Liver (tissue), 9 donors: Measurements from ENCODE around the gene ENOX1. TPM values are rescaled to one million over a fixed set of nuclear protein-coding genes. Genes with fewer than 3 reads are reported as not detected.

Experiments used
- DNase-seq: peaks from one replicate; pipeline ENCODE4 v3.0.0-alpha.2; 2017; ENCODE audit warnings: low spot score
- H3K27ac ChIP-seq, 2 donors: one replicate each; pipeline ENCODE4 v1.7.0; 2013; ENCODE audit warnings: inconsistent platforms in 2 of 2, low read length in 2 of 2, control low read depth in 1 of 2, low read depth in 1 of 2, mild to moderate bottlenecking in 1 of 2
- H3K27me3 ChIP-seq, 4 donors: one replicate each; pipeline versions ENCODE4 v1.6.1 to v1.7.0; 2013; ENCODE audit warnings: low read length in 3 of 4, inconsistent platforms in 1 of 4, mild to moderate bottlenecking in 1 of 4, moderate library complexity in 1 of 4; ENCODE audit not compliant: control insufficient read depth in 4 of 4, insufficient read depth in 4 of 4
- H3K36me3 ChIP-seq, 4 donors: one replicate each; pipeline versions ENCODE4 v1.6.1 to v1.7.0; 2013; ENCODE audit warnings: low read length in 3 of 4, mild to moderate bottlenecking in 3 of 4, low read depth in 1 of 4, moderate library complexity in 1 of 4; ENCODE audit not compliant: control insufficient read depth in 4 of 4, insufficient read depth in 3 of 4
- H3K4me1 ChIP-seq, 4 donors: one replicate each; pipeline versions ENCODE4 v1.6.1 to v1.7.0; 2013; ENCODE audit warnings: low read length in 3 of 4, mild to moderate bottlenecking in 3 of 4, moderate library complexity in 1 of 4; ENCODE audit not compliant: control insufficient read depth in 4 of 4, insufficient read depth in 4 of 4
- H3K4me3 ChIP-seq, 3 donors: one replicate each; pipeline versions ENCODE4 v1.6.1 to v1.7.0; 2013; ENCODE audit warnings: low read length in 3 of 3, control low read depth in 1 of 3, low read depth in 1 of 3, mild to moderate bottlenecking in 1 of 3
- H3K9ac ChIP-seq, 2 donors: one replicate each; pipeline ENCODE4 v1.7.0; 2013; ENCODE audit warnings: low read length in 2 of 2, mild to moderate bottlenecking in 2 of 2, moderate library complexity in 2 of 2, control low read depth in 1 of 2, low read depth in 1 of 2
- H3K9me3 ChIP-seq, 4 donors: one replicate each; pipeline versions ENCODE4 v1.6.1 to v1.7.0; 2013; ENCODE audit warnings: low read length in 3 of 4; ENCODE audit not compliant: control insufficient read depth in 4 of 4
- ATF3 ChIP-seq: IDR thresholded peaks from 2 replicates; pipeline ENCODE4 v1.6.1; 2016; ENCODE audit warnings: antibody characterized with exemption
- CTCF ChIP-seq: fragments of 150-350 bp; IDR thresholded peaks from 2 replicates; pipeline ENCODE4 v1.5.1; 2017; ENCODE audit warnings: improper control_type of control experiment, low read depth, low read length; ENCODE audit not compliant: missing input control
- FOXA2 ChIP-seq: IDR thresholded peaks from 2 replicates; pipeline ENCODE4 v1.6.1; 2016; ENCODE audit warnings: antibody characterized with exemption
- GABPA ChIP-seq, 2 donors: IDR thresholded peaks in 1 of 2; conservative IDR thresholded peaks in 1 of 2; 2 replicates each; pipeline ENCODE4 v1.6.1; 2016; ENCODE audit warnings: antibody characterized with exemption in 2 of 2, mild to moderate bottlenecking in 1 of 2, moderate library complexity in 1 of 2
- HNF4A ChIP-seq, 2 donors: conservative IDR thresholded peaks; 2 replicates each; pipeline ENCODE4 v1.6.1; 2016; ENCODE audit warnings: antibody characterized with exemption in 2 of 2, mild to moderate bottlenecking in 2 of 2
- HNF4G ChIP-seq: IDR thresholded peaks from 2 replicates; pipeline ENCODE4 v1.6.1; 2016; ENCODE audit warnings: antibody characterized with exemption
- JUND ChIP-seq, 2 donors: IDR thresholded peaks; 2 replicates each; pipeline ENCODE4 v1.6.1; 2016; ENCODE audit warnings: antibody characterized with exemption in 2 of 2
- MAX ChIP-seq: IDR thresholded peaks from 2 replicates; pipeline ENCODE4 v1.6.1; 2016; ENCODE audit warnings: antibody characterized with exemption
- NR2F2 ChIP-seq: IDR thresholded peaks from 2 replicates; pipeline ENCODE4 v1.6.1; 2016; ENCODE audit warnings: antibody characterized with exemption
- REST ChIP-seq: IDR thresholded peaks from 2 replicates; pipeline ENCODE4 v1.6.1; 2016; ENCODE audit warnings: antibody characterized with exemption, mild to moderate bottlenecking
- RXRA ChIP-seq, 2 donors: IDR thresholded peaks; 2 replicates each; pipeline ENCODE4 v1.6.1; 2017 to 2018; ENCODE audit warnings: antibody characterized with exemption in 2 of 2, mild to moderate bottlenecking in 1 of 2
- TAF1 ChIP-seq: conservative IDR thresholded peaks from 2 replicates; pipeline ENCODE4 v1.6.1; 2016; ENCODE audit warnings: antibody characterized with exemption, mild to moderate bottlenecking
- YY1 ChIP-seq: IDR thresholded peaks from 2 replicates; pipeline ENCODE4 v1.6.1; 2016; ENCODE audit warnings: antibody characterized with exemption, mild to moderate bottlenecking
- ZBTB33 ChIP-seq: IDR thresholded peaks from 2 replicates; pipeline ENCODE4 v1.6.1; 2016; ENCODE audit warnings: antibody characterized with exemption
- WGBS: extraction: QIAGEN DNeasy Blood & Tissue Kit; methylation state at CpG from one replicate; pipeline ENCODE4 v1.1.7; 2013; 5-methylcytosine and 5-hydroxymethylcytosine counted together
- polyA plus RNA-seq, 2 donors: library from polyadenylated mRNA; stranded (reverse) in 1 of 2; unstranded in 1 of 2; fragments of 200-250 nt in 1 of 2; fragments of >200 nt in 1 of 2; fragmentation: Nextera tagmentation in 1 of 2; extraction: Ambion mirVana in 1 of 2; gene quantifications; one replicate each; pipeline versions ENCODE4 v1.2.1 to v1.2.3, GENCODE V29; 2013 to 2015
- total RNA-seq, 2 donors: library from RNA; depleted of rRNA; stranded (reverse); fragments of >200 nt; gene quantifications; one replicate each; pipeline ENCODE4 v1.2.3, GENCODE V29; 2014
- donor health status: healthy.
- donor health status: healthy.
- donor health status: healthy.
- donor health status: healthy.
- donor health status: healthy.

ENOX1 gene
- total and polyA plus RNA-seq, 4 donors = 0.02 to 0.33 (median 0.08) TPM; not detected in 1

GRCh38 chr13:43482026-43482425 lies 304.7 kb downstream of the ENOX1 start (continued):
- TF ChIP-seq REST = no peak
- no peak for TF ChIP-seq JUND (IDR thresholded peaks at IDR 0.05)
- no peak for TF ChIP-seq YY1

- no peak for DNase-seq
- TF ChIP-seq HNF4G (no peak), HNF4A (conservative IDR thresholded peaks at IDR 0.05) (no peak), MAX (no peak), ATF3 (no peak), ZBTB33 (no peak), FOXA2 (no peak), GABPA (IDR thresholded peaks at IDR 0.05 in 1 of 2, conservative IDR thresholded peaks at IDR 0.05 in 1 of 2) (no peak), NR2F2 (no peak), TAF1 (no peak), RXRA (IDR thresholded peaks at IDR 0.05) (no peak), YY1 (no peak)
- Histone ChIP-seq H3K4me1 (no peaks in the 10 kb centered on the region), H3K27me3 (no peaks in the 10 kb centered on the region), H3K27ac (no peak overlapping the region), H3K9ac (no peak overlapping the region), H3K4me3 (no peak overlapping the region), H3K9me3 (no peaks in the 10 kb centered on the region), H3K36me3 (no peaks in the 10 kb centered on the region)
- WGBS = 88% methylated on average over 4 of the region's 4 CpGs
Observed at GRCh38 chr13:43478902-43479301, 307.9 kb downstream of the ENOX1 start.

- Histone ChIP-seq H3K36me3 (no peaks in the 10 kb centered on the region), H3K4me3 (no peak overlapping the region), H3K4me1 (no peaks in the 10 kb centered on the region), H3K27ac (no peak overlapping the region), H3K9me3 (no peaks in the 10 kb centered on the region), H3K9ac (no peak overlapping the region), H3K27me3 (no peaks in the 10 kb centered on the region)
- no peak for TF ChIP-seq GABPA (IDR thresholded peaks at IDR 0.05 in 1 of 2, conservative IDR thresholded peaks at IDR 0.05 in 1 of 2)
- no peak for TF ChIP-seq ATF3
- TF ChIP-seq REST = no peak
- no peak for TF ChIP-seq CTCF
- TF ChIP-seq NR2F2 = no peak
- TF ChIP-seq HNF4A (conservative IDR thresholded peaks at IDR 0.05) = no peak
- no peak for TF ChIP-seq FOXA2
- TF ChIP-seq JUND (IDR thresholded peaks at IDR 0.05) = no peak
- WGBS = 42% methylated on average over 4 of the region's 4 CpGs
- no peak for DNase-seq
Observed at GRCh38 chr13:43478211-43478610, 308.6 kb downstream of the ENOX1 start.
